ENCODE results near the gene ITGA5.
A peak's percentile ranks its signal among the peaks of the same experiment; 100 is the strongest.

ITGA5 gene

GRCh38 chr12:54430471-54431069 is 11.5 kb upstream of the ITGA5 start:
- no peak for DNase-seq

DNA sequence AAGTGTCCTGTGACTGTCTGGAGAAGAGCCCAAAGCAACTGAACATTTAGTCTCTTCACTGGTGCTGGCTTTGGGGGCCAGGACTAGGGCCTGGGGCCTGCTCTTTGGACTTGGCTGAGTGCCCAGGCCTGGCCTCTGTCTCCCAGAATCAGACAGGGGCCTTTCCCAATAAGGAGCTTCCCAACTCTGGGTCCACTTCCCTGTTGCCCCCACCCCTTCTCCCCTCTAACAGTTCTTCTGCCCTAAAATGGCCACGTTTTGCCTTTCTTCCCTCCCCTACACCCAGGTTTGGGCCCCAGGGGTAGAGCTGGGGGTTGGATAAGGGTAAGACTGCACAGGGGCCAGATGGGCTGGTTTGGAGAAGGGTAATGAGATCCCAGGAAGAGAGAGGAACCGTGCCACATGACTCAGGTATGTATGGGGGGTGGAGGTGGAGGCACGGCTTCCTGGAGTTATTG is 10.0 kb upstream of the ITGA5 start:
- no peak for DNase-seq

GRCh38 chr12:54428050-54429013 is 9.3 kb upstream of the ITGA5 start:
- DNase-seq = no peak

- DNase-seq = no peak
Measured at GRCh38 chr12:54427106-54427505, 8.0 kb upstream of the ITGA5 start.

- no peak for DNase-seq
Measured at GRCh38 chr12:54426690-54427089, 7.6 kb upstream of the ITGA5 start.

GRCh38 chr12:54425702-54426101 is 6.6 kb upstream of the ITGA5 start:
- DNase-seq = no peak

DNA sequence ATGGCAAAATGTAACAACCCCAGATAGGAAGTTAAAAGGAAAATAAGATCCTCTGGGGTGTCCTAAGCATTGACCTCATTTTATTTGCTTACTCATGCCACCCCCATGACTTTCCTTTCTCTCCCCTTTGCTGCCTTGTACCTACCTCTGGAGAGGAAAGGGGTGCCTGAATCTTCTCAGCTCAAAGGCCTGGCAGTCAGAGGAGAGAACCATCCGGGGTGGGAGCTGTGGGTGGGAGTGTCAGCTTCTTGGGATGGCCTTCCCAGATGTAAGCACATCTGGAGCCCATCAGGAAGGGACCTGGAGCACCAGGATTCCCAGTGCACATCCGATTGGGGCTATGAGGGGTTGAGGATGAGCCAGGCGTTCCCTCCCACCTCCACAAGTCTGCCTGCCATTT is 5.2 kb upstream of the ITGA5 start:
- DNase-seq = no peak

GRCh38 chr12:54423816-54424150 is 4.7 kb upstream of the ITGA5 start:
- no peak for DNase-seq

GRCh38 chr12:54421879-54422250 is 2.8 kb upstream of the ITGA5 start:
- no peak for DNase-seq

DNA sequence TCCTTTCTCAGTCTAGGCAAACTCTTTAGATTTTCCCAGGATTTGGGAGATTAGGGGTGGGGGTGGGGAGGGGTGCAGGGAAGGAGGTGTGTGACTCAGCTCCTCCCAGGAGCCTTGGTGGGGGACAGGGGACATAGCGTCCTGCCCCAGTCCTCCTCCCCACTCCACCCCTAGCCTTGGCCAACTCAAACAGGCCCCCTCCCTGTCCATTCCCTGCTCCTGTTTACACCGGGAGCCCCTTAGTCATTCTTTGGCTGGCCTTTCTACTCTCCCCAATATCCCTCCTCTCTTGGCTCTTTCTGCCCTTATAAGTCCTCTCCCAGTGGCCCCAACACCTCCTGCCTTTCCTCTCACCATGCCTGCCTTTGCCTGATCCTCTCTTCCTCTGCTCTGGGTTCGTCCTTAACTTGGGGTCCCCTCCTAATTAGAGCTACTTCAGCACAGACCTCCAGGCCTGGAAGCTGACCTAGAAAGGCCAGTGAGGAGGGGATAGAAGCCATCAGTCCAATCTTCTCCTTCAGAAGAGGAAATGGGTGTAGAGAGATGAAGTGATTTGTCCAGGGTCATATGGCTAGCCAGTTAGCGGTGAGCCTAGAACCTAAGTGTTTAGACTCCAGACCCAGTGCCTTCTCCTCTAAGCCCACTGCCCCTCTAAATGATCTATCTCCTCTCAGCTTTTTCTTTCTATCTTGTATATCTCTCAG is 2.3 kb upstream of the ITGA5 start:
- no peak for DNase-seq

GRCh38 chr12:54420766-54421144 is 1.7 kb upstream of the ITGA5 start:
- peak in 1 of 6 experiments; percentile 12 for DNase-seq

DNA sequence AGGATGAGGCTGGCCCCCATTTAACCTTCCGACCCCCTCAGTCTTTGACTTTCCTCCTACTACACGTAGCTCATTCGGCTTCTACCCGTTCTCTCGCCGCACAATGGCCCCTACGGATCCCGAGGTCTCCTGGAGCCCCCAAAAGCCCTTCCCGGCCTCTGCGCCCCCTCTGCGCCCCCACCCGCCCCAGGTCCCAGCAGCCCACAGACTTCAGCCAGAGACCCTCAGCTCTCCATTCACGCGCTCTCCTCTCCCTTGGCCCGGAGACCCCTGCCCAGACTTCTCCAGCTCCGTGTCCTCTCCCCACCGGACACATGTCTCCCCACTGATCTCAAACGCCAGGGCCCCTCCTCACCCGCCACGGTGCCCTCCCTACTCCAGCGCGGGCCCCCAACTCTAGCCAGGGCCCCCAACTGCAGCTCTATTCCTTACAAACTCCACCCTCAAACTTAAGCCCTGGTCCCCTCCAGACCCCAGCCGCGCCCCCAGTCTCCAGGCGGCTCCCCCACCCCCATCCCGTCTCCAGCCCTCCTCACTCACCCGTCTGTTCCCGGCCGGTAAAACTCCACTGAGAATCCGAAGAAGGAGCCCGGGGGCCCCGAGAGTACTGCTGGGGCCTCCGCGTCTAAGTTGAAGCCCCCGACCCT is 502 bp downstream of the ITGA5 start:
- no peak for DNase-seq

GRCh38 chr12:54417712-54418440 is 1.2 kb downstream of the ITGA5 start:
- DNase-seq = peak in 4 of 6 experiments; percentile 22 to 37 (median 26)

- DNase-seq = no peak
Measured at GRCh38 chr12:54416687-54417603, 2.1 kb downstream of the ITGA5 start.

DNA sequence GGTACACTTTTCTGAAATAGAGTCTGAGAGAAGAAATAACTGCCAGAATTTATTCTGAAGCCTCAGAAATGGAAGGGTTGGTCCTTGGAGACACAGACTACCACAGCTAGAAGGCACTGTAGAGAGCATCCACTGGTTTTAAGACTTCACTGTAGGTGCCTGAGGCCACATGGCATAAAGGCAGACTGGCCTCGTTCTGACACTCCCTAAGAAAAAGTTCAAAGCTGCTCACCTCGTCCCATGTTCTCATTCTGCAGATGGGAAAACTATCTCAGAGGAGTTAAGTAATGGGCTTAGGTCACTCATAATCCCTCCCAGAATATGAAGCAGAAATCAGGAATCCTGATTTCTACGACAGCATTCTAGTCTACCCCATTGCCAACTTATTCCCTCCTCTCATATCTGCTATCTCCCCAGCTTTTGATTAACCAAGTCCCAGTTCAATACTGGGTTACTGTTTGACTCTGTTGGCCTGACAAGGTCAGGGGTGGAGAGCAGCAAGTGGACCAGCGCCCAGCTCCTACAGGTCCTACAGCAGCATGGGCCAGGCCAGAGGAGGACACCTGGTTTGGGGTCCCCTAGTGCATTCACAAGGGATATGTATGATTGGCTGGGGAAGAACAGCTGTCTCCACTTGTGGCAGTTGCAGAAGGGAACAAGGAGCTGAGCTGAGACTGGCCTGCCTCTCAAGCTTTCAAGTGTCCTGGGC is 3.7 kb downstream of the ITGA5 start:
- peak in 3 of 6 experiments; percentile 15 to 32 (median 19) for DNase-seq

DNA sequence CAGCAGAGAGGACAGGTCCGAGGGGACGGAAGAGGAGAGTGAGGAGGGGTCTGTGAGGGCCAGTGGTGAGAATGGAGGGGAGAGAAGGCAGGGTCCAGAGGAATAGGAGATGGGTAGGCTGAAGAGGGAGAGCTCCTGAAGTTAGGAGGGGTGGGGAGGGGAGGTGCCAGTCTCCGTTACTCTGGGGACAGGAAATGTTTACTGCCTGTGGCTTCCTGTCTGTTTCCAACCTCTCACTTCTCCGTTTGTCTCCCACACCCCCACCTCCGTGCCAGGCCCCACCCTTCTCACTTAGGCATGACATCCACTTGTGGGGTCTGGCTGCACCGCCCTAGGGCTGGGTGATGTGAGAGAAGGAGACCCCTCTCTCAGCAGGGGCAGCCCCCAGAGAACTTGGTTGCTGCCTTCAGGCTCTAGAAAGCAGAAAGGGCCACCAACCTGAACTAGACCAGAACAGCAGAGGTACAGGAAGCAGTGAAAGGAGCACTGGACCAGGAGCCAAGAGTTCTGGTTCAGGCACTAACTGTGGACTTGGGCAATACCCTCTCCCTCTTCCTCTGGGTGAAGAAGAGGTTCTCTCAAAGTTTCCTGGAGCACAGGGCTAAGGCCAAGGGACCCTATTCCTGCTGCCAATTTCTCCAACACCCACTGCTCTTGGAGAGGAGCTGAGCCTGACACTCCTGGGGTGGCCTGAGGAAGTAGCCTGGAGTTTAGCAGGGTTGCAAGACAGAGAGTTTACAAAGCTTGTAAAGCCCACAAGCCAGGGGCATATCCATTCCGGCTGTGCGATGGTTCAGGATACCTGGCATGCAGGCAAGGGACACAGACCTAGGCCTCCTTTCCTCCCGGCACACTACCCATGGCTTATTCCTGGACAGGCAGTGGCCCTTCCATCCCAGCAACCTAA is 5.5 kb downstream of the ITGA5 start:
- DNase-seq = peak; percentile 70 to 87 (median 82)

DNA sequence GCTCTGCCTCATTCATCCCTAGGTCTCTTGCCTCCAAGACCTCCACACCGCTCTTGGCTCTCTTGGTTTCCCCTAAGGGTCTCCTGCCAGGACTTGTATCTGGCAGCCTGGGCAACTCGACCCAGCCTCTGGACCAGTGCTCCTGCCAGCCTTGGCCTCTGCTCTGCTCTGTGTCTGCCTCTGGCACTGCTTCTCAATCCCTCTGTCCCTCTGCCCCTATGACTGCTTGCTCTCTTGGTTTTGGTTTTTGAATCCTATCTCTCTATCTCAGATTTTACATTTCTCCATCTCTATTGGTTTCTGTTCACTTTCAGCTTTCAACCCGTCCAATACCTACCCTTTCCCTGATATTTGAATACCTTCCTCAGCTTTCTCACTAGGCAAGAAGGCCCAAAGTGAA is 6.3 kb downstream of the ITGA5 start:
- peak in 1 of 6 experiments; percentile 44 for DNase-seq

DNA sequence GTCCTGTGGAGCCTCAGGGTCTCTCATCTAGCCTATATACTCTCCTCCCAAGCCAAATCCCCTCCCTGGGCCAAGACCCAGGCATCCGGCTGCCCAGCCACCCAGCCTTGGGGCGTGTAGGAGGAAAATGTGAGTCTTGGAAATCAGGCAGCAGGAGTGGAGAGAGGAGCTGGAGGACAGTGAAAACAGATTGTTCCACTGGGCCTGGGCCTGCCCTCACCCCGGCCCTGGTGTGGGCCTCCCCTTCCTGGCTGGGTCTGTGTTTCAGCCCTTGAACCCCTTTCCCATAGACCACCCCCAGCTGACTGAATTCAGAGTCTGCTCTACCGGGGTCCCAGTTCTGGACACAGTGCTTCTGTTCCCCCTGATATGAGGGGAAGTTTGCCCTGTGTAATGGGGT is 6.7 kb downstream of the ITGA5 start:
- no peak for DNase-seq

Measured in stimulated activated naive CD4-positive, alpha-beta T cell (primary cell).